Ureter (tissue), 1 donor: Measurements from ENCODE around the gene LINC00237. TPM values are rescaled to one million over a fixed set of nuclear protein-coding genes. Genes with fewer than 3 reads are reported as not detected.

Experiments used
- DNase-seq: peaks from one replicate; pipeline ENCODE4 v3.0.0-alpha.2; 2020; ENCODE audit warnings: low spot score
- total RNA-seq: library from RNA; stranded (reverse); gene quantifications from one replicate; pipeline ENCODE4 v1.2.4, GENCODE V29; 2023
- donor health status: DM: yes; HTN: yes; CAD: no.

Gene LINC00237
- total RNA-seq, 1 donor from 2014 or later = not detected

- no peak for DNase-seq
Measured at GRCh38 chr20:21048841-21049273, 57.3 kb downstream of the LINC00237 start.

- no peak for DNase-seq
Measured at GRCh38 chr20:21047981-21048380, 58.2 kb downstream of the LINC00237 start.

DNA sequence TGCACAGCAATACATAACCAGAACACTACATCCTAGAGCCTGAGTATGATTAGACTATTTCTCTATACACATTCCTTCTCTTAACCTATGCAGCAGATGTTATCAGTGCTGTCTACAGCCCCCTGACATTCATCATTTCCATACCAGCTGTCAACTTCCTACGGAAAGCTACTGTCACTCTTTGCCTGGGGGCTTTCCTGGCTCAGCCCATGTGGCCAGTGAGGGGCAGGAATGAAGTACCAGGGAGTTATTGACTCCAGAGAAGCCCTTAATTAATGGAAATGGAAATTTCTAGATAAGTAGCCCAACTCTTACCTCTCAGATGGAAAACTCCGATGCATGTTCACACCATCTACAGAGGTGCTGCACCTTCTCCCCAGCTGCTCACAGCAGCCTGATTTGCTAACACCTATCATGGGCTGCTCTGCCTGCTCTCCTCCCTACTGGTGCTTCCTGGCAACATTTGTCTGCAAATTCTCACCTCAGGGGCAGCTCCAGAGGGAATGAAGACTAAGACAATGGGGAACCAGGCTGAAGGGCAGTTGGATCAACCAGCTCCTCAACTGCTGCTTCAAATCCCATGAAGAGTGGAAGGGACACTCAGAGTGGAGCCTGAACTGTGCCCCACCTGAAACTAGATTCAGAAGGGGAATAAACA is 59.6 kb downstream of the LINC00237 start:
- no peak for DNase-seq

Other genes starting within 250 kb of the LINC00237 start
- 22.4 TPM for gene KIZ, start 19.7 kb upstream of the LINC00237 start, total RNA-seq
- 59.0 TPM for gene XRN2, start 197.0 kb upstream of the LINC00237 start, total RNA-seq